GM12801 (cell line): Measurements from ENCODE around the gene SYNPO2.

Source experiments
- TF ChIP-seq, protein P1 (sequence below): IDR thresholded peaks from one replicate; pipeline ENCODE4 v1.5.1; 2011; ENCODE audit warnings: control low read depth; ENCODE audit not compliant: insufficient read length; ENCODE audit errors: extremely low read depth

SYNPO2 gene

DNA sequence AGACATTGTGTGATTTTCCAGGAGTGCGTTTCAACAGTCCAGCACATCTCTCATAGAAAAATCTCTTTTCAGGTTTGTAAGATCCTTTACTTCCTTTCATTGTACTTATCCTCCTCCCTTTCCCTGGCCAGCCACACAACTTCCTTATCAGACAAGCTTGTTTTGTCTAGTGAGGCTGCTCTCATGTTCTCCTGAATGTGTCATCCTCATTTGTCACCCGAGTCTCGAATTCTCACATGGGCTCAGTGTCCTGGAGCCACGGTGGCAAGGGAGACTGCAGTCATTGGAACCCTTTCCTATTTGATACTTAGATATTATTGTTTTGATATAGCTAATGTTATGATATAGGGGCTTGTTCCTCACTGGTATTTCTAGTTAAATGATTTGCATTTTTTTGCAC lies 16.9 kb downstream of the SYNPO2 start:
- TF ChIP-seq, protein P1, sequence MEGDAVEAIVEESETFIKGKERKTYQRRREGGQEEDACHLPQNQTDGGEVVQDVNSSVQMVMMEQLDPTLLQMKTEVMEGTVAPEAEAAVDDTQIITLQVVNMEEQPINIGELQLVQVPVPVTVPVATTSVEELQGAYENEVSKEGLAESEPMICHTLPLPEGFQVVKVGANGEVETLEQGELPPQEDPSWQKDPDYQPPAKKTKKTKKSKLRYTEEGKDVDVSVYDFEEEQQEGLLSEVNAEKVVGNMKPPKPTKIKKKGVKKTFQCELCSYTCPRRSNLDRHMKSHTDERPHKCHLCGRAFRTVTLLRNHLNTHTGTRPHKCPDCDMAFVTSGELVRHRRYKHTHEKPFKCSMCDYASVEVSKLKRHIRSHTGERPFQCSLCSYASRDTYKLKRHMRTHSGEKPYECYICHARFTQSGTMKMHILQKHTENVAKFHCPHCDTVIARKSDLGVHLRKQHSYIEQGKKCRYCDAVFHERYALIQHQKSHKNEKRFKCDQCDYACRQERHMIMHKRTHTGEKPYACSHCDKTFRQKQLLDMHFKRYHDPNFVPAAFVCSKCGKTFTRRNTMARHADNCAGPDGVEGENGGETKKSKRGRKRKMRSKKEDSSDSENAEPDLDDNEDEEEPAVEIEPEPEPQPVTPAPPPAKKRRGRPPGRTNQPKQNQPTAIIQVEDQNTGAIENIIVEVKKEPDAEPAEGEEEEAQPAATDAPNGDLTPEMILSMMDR: no peak

GRCh38 chr4:118909173-118909956 lies 20.7 kb downstream of the SYNPO2 start:
- TF ChIP-seq, protein P1: no peak

- TF ChIP-seq, protein P1: no peak
Observed at GRCh38 chr4:118910221-118910620, 21.6 kb downstream of the SYNPO2 start.

DNA sequence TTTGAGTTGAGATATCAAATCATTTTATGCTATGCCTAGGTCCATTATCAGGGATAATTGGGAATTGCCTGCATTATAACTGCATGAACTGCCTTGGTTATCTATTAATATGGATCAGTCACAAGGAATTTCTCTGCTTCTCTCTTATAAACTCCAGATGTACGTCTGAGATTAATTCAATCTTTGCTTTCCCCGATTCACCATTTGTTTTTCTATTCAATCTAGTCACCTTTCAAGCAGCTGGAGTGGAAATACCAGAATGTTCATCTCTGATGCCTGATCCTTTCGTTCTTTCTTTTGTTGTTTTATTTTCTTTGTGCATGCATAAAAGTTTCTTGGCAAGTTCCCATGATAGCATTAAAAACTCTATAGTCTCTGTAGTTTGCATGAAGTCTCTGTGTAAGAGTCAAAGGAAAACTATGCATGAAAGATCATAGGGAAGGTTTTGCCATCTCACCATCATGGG lies 22.6 kb downstream of the SYNPO2 start:
- TF ChIP-seq, protein P1: no peak

- TF ChIP-seq, protein P1: no peak
Observed at GRCh38 chr4:118915468-118915867, 26.8 kb downstream of the SYNPO2 start.

- TF ChIP-seq, protein P1: no peak
Observed at GRCh38 chr4:118916691-118917289, 28.1 kb downstream of the SYNPO2 start.

DNA sequence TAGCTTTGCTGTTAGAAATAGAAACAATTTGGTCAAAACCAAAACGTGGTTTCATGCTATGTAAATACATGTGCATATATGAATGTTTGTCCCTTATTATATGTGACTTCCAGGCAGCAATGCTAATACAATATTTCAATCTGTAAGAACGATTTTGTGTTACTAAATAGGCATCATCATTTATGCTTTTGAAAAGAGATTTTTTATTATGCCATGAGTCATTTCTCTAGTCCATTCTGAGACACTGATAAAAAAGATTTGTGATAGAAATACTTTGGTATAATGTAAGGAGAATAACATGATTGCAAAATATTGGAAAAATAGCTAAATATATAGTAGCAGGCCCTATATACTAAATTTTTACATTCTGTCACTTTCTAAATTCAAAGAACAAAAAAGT lies 28.9 kb downstream of the SYNPO2 start:
- TF ChIP-seq, protein P1: no peak
